ENCODE results near the gene DCBLD1.

- TF ChIP-seq CTCF (IDR thresholded peaks at IDR 0.05; ENCODE audit: low read length) (no peak), EZH2 (IDR thresholded peaks at IDR 0.05; ENCODE audit: borderline replicate concordance, low read length) (no peak)
These were observed 9.8 kb upstream of the DCBLD1 start for GRCh38 chr6:117472667-117473066.

All from OCI-LY1 (cell line).